Pancreas (tissue), 10 donors: ENCODE measurements around the gene RAD51B. TPM values are rescaled to one million over a fixed set of nuclear protein-coding genes. Genes with fewer than 3 reads are reported as not detected.

ENCODE experiments used
- ATAC-seq, 4 donors: fragments of 200-7000 bp; cut with Tn5 transposase; one replicate each; pipeline versions ENCODE4 v1.8.0 to v1.9.1; 2020; ENCODE audit warnings: mild to moderate bottlenecking in 4 of 4, moderate library complexity in 4 of 4
- DNase-seq, 6 donors: peaks; one replicate each; pipeline ENCODE4 v3.0.0-alpha.2; 2020
- FAIRE-seq: peaks from 2 replicates; lab custom pipeline; 2012; peaks lifted over from hg19 to GRCh38; lab: Jason Lieb, UNC
- H3K27ac ChIP-seq, 4 donors: fragments of 200-600 bp; sonication (generic); 1 replicate in 3 of 4; 2 replicates in 1 of 4; pipeline versions ENCODE4 v1.5.0 to v1.8.0; 2020
- H3K27me3 ChIP-seq, 4 donors: fragments of 200-600 bp; one replicate each; pipeline ENCODE4 v1.8.0; 2021
- H3K36me3 ChIP-seq, 3 donors: fragments of 200-600 bp; sonication (generic) in 1 of 3; one replicate each; pipeline versions ENCODE4 v1.5.0 to v1.8.0; 2020 to 2021
- H3K4me1 ChIP-seq, 3 donors: fragments of 200-600 bp; one replicate each; pipeline ENCODE4 v1.8.0; 2021
- H3K4me3 ChIP-seq, 4 donors: fragments of 200-600 bp; sonication (generic) in 2 of 4; one replicate each; pipeline versions ENCODE4 v1.5.0 to v1.8.0; 2020 to 2021
- H3K9me3 ChIP-seq, 4 donors: fragments of 200-600 bp; one replicate each; pipeline ENCODE4 v1.8.0; 2021
- WGBS, 2 donors: extraction: QIAGEN DNeasy Blood & Tissue Kit; methylation state at CpG; one replicate each; pipeline ENCODE4 v1.1.7; 2013; 5-methylcytosine and 5-hydroxymethylcytosine counted together
- intact Hi-C, 3 donors: fragments of 100-400 bp; cut with DNase I; formaldehyde crosslinking; loops; one replicate each; pipeline versions ENCODE4 v1.11.1 to v1.14.2; 2022
- polyA plus RNA-seq, 2 donors: library from polyadenylated mRNA; stranded (reverse); fragments of 200-250 nt; gene quantifications; one replicate each; pipeline ENCODE4 v1.2.3, GENCODE V29; 2013
- total RNA-seq, 6 donors: library from RNA; stranded (reverse); fragmentation: NEBNext Ultra II Directional in 4 of 6; extraction: Animal tissue kit (Norgen Biotek cat#: 25700) in 4 of 6; gene quantifications; one replicate each; pipeline versions ENCODE4 v1.2.1 to v1.2.4, GENCODE V29; 2021 to 2023
- TF ChIP-seq, protein P1 (sequence below), 4 donors: fragments of 200-600 bp; sonication (generic) in 3 of 4; IDR thresholded peaks; one replicate each; pipeline versions ENCODE4 v1.5.0 to v1.8.0; 2021; ENCODE audit warnings: antibody characterized with exemption in 4 of 4
- donor health status: healthy with polysubstance abuse.
- donor health status: DM: no; HTN: no; CAD: no; lungs with moderate emphysema.
- donor health status: DM: no; HTN: no; CAD: no.
- donor health status: control.
- donor health status: control.
- donor health status: Bipolar disorder and iron deficiency.
- donor health status: DM: yes; HTN: yes; CAD: no.
- donor health status: DM: no; HTN: no; CAD: no.
- donor health status: DM: no; HTN: no; CAD: no.
- donor health status: DM: yes; HTN: yes; CAD: no.

Gene RAD51B
- total and polyA plus RNA-seq, 8 donors: 1.1 to 17.3 (median 5.8) TPM

DNA sequence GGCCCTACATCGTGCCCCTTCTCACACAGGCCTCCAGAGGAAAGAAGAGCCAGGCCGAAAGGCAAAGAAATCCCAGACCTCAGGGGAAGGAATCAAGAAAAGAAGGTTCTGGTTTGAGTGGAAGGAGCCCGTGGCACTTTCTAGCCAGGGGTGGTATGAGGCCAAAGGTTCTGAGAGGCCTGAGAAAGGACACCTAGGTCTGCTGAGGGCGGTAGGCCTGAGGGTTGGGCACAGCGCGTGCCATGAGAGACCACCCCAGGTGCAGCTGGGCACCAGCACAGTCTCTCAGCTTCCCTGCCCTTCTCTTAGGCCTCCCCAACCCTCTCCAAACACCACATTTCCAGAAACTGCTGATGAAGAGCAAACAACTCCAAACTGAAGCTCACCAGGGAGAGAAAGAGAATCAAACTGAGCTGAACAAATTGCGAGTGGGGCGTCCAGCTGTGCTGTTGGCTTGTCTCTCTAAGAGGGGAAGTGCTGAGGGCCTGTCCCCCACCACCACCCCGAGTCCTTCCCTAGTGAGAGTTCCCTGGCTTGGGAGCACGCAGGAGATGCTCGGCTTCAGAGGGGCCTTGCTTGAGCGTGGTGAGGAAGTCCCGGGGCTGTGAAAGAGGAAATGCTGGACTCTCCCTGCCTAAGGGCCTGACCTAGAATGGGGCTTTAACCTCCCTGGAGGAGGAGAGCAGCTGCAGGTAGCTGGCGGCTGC, 788.4 kb downstream of the RAD51B start:
- Histone ChIP-seq H3K9me3 (no peaks in the 10 kb centered on the region), H3K4me1 (peaks cover 8 to 35% (median 12%) of the 10 kb centered on the region in 3 donors), H3K36me3 (no peaks in the 10 kb centered on the region), H3K27ac (peak overlapping the region in 2 of 4 donors; percentile 53 to 64), H3K4me3 (no peak overlapping the region), H3K27me3 (no peaks in the 10 kb centered on the region)
- DNase-seq (no peak), ATAC-seq (peak in 3 of 4 donors; percentile 5 to 51 (median 48)), FAIRE-seq (no peak)
- intact Hi-C loops: no loop called here
- TF ChIP-seq, protein P1, sequence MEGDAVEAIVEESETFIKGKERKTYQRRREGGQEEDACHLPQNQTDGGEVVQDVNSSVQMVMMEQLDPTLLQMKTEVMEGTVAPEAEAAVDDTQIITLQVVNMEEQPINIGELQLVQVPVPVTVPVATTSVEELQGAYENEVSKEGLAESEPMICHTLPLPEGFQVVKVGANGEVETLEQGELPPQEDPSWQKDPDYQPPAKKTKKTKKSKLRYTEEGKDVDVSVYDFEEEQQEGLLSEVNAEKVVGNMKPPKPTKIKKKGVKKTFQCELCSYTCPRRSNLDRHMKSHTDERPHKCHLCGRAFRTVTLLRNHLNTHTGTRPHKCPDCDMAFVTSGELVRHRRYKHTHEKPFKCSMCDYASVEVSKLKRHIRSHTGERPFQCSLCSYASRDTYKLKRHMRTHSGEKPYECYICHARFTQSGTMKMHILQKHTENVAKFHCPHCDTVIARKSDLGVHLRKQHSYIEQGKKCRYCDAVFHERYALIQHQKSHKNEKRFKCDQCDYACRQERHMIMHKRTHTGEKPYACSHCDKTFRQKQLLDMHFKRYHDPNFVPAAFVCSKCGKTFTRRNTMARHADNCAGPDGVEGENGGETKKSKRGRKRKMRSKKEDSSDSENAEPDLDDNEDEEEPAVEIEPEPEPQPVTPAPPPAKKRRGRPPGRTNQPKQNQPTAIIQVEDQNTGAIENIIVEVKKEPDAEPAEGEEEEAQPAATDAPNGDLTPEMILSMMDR (IDR thresholded peaks at IDR 0.05): no peak
- 82 to 86% methylated on average over 14 of the region's 14 CpGs for WGBS, 2 donors

DNA sequence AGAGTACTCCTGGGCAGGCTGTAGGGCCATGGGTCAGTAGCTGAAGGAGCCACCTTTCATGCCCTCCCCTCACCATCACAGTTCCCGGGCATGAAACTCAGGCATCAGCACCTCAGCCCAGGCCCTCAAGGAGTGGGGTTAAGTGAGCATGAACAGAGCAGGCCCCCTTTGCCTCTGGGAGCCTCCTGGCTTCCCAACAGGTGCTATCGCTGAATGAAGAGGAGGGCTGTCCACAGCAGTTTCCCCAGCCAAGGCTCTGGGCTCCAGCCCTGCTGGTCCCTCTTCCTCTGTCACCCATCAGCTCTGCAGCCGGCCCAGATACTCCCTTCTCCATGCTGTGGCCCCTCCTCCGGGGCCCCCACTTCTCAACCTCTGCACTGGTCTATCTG, 789.0 kb downstream of the RAD51B start:
- intact Hi-C loops: no loop called here
- FAIRE-seq: no peak
- WGBS, 2 donors: 92 to 100% methylated on average over 4 of the region's 4 CpGs
- H3K4me3 ChIP-seq: no peak overlapping the region
- H3K4me1 ChIP-seq: peaks cover 8 to 35% (median 12%) of the 10 kb centered on the region in 3 donors
- peak overlapping the region in 2 of 4 donors; percentile 53 to 64 for H3K27ac ChIP-seq
- no peaks in the 10 kb centered on the region for H3K36me3 ChIP-seq
- no peak for DNase-seq
- TF ChIP-seq, protein P1 (IDR thresholded peaks at IDR 0.05): no peak
- H3K9me3 ChIP-seq: no peaks in the 10 kb centered on the region
- ATAC-seq: no peak
- no peaks in the 10 kb centered on the region for H3K27me3 ChIP-seq

DNA sequence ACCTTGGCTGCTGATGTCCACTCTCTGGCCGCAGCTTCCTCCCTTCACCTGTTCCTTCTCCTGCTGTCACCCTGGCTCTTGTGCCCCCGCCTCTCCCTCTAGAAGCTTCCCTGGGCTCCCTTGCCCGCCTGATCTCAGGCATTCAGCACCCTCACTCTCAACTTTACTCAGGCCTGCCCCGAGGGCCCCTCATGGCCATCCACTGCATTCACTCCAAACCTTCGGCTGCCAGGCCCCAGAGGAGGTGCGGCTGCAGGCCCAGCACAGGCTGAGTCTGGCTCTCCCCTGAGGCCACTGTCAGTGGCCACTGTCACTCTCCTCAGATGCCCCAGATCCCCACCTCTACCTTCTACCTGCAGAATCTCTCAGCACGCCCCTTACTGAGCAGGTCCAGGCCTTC, 789.4 kb downstream of the RAD51B start:
- H3K36me3 ChIP-seq: no peaks in the 10 kb centered on the region
- no peaks in the 10 kb centered on the region for H3K27me3 ChIP-seq
- no peak overlapping the region for H3K4me3 ChIP-seq
- ATAC-seq: no peak
- FAIRE-seq: no peak
- H3K9me3 ChIP-seq: no peaks in the 10 kb centered on the region
- no peak for DNase-seq
- intact Hi-C loops: no loop called here
- H3K27ac ChIP-seq: no peak overlapping the region
- TF ChIP-seq, protein P1 (IDR thresholded peaks at IDR 0.05): no peak
- peaks cover 8 to 35% (median 12%) of the 10 kb centered on the region in 3 donors for H3K4me1 ChIP-seq
- WGBS, 2 donors: 93 to 94% methylated on average over 7 of the region's 7 CpGs

DNA sequence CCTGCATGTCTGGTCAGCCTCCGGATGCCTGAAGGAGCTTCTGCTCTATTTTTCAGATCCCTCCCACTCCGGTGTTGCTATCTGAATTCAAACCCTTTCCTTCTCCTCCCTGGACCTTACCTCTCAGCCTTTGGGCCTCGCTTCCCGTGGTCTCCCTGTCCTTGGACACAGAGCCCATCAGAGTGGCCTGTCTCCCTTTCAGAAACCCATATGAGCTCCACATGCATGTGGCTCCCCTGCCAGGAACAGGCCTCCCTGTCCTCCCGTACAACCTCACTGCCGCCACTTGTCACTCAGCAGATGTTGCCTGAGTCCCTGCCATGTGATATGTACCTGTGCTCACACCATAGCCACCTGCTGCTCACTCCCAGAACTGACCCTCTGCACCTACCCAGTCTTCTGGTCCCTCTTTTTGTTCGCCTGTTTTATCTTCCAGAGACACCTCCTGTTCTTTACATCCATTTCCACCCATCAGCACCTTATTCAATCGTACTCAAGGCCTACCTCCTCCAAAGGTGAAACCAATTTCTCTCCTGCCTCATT, 790.7 kb downstream of the RAD51B start:
- DNase-seq (peak in 3 of 6 donors; percentile 36 to 55 (median 36)), FAIRE-seq (no peak), ATAC-seq (peak; percentile 44 to 73 (median 55))
- Histone ChIP-seq H3K27me3 (no peaks in the 10 kb centered on the region), H3K4me1 (peaks cover 8 to 35% (median 12%) of the 10 kb centered on the region in 3 donors), H3K9me3 (no peaks in the 10 kb centered on the region), H3K36me3 (no peaks in the 10 kb centered on the region), H3K4me3 (no peak overlapping the region), H3K27ac (peak overlapping the region in 1 of 4 donors; percentile 17)
- intact Hi-C loops: no loop called here
- 77 to 84% methylated on average over 8 of the region's 8 CpGs for WGBS, 2 donors
- TF ChIP-seq, protein P1 (IDR thresholded peaks at IDR 0.05): peak in 1 of 4 donors; percentile 17

DNA sequence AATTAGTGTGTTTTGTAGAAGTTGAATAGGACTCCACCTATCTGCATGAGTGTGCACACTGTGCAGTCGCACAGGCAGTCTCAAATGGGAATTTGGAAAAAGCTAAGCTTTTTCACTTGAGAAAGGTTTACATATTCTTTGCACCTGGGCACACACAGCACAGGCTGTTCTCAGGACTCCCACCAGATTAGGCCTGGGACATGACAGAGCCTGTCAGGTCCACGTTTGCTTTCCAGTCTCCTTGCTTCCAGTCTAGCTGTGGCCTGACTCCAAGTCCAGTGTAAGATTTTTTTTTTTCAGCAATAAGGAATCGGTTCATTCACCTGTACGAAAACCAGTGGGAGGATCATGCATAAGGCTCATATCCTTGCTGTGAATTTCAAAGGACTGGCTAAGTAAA, 792.0 kb downstream of the RAD51B start:
- peaks cover 8 to 35% (median 12%) of the 10 kb centered on the region in 3 donors for H3K4me1 ChIP-seq
- DNase-seq: no peak
- H3K36me3 ChIP-seq: no peaks in the 10 kb centered on the region
- H3K9me3 ChIP-seq: peaks cover 0 to 10% (median 0%) of the 10 kb centered on the region in 4 donors
- intact Hi-C loops: no loop called here
- H3K27me3 ChIP-seq: no peaks in the 10 kb centered on the region
- peak overlapping the region in 3 of 4 donors; percentile 13 to 60 (median 36) for H3K27ac ChIP-seq
- WGBS, 2 donors: 17 to 18% methylated on average over 4 of the region's 4 CpGs
- TF ChIP-seq, protein P1 (IDR thresholded peaks at IDR 0.05): no peak
- no peak for FAIRE-seq
- peak; percentile 35 to 72 (median 48) for ATAC-seq
- H3K4me3 ChIP-seq: no peak overlapping the region
